GM13976 (cell line): Measurements from ENCODE around the gene TMPO.
"Not testable (repeated sequence)": the region's sequence is repeated elsewhere in the genome, so short reads cannot be mapped to it uniquely, and the experiment has no call there.

Experiments
- DNase-seq: peaks from one replicate; pipeline ENCODE4 v3.0.0; 2012; ENCODE audit warnings: low spot score
- CTCF ChIP-seq: IDR thresholded peaks from 2 replicates; pipeline ENCODE4 v1.5.1; 2012; ENCODE audit warnings: borderline replicate concordance, mild to moderate bottlenecking; ENCODE audit not compliant: insufficient read depth; ENCODE audit errors: extremely low read depth, missing control alignments, control extremely low read depth
- in situ Hi-C: fragments of 300-500 bp; cut with MboI; formaldehyde crosslinking; loops from one replicate; pipeline ENCODE4 v1.12.0; 2022; ENCODE audit warnings: low sequenced_read_pairs, mixed read lengths, inconsistent platforms; ENCODE audit not compliant: unreplicated experiment

TMPO gene

DNA sequence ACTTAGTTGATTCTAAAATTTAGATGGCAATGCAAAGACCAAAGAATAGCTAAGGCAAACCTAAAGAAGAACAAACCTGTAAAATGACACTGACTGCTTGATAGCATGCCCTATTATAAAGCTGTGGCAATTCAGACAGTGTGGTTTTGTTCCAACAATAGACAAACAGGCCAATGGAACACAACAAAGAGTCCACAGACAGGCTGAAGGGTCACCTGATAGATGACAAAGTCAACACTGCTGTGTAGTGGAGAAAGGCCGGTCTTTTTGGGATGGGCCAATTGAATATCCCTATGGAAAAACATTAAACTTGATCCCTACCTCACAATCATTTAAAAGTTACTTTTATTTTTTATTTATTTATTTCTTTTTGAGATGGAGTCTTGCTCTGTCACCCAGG lies 44.3 kb downstream of the TMPO start:
- in situ Hi-C loops = loop anchor here (25.0 kb wide), 1 partner anchor 428 kb away; no protein-coding TSS in a partner anchor
- no peak for DNase-seq
- no peak for TF ChIP-seq CTCF

- in situ Hi-C loops = loop anchor here (25.0 kb wide), 1 partner anchor 425 kb away; no protein-coding TSS in a partner anchor
- TF ChIP-seq CTCF = no peak
- no peak for DNase-seq
Observed at GRCh38 chr12:98561846-98562245, 46.5 kb downstream of the TMPO start.

DNA sequence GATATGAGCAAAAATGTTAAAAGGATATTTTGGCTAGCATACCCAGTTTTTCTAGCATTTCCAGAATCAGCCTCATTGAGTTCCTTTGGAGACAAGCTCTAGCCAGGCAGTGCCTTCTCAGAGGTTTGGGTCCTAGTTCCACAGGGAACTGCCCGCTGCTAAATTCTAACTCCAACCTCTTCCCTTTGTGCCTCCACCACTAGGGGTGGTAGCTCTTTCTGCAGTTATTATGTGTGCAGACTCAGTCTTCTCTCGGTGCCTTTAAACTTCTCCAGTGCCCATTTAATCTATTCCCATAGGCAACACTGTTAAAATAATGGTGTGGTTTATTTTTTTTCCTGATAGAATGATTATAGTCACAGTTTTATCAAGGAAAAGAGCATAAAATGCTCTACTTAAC lies 56.6 kb downstream of the TMPO start:
- DNase-seq = no peak
- in situ Hi-C loops = loop anchor here (25.0 kb wide), 1 partner anchor 415 kb away; no protein-coding TSS in a partner anchor
- no peak for TF ChIP-seq CTCF

DNA sequence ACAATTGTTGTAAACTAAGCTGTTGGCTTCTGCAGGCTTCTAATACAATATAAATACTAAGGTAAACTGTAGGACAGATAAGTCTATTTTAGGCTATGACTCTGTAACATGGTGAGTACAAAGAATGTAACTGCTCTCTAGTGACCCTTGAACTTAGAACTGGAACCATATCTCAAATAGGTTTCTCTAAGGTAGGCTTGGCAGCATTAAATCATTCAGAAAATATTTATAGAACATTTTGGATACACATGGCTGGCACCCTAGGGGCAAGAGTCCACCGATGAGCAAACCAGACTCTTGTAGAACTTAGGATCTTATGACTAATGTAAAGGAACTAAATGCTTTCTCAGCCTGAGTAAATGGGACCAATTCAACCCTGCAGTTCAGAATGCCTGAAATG lies 58.7 kb downstream of the TMPO start:
- in situ Hi-C loops = loop anchor here (25.0 kb wide), 1 partner anchor 413 kb away; no protein-coding TSS in a partner anchor
- no peak for DNase-seq
- no peak for TF ChIP-seq CTCF

GRCh38 chr12:98575013-98575412 lies 59.6 kb downstream of the TMPO start:
- DNase-seq = no peak
- in situ Hi-C loops = no loop called here
- TF ChIP-seq CTCF = no peak

GRCh38 chr12:98576795-98577194 lies 61.4 kb downstream of the TMPO start:
- in situ Hi-C loops, DNase-seq: not testable (repeated sequence)

DNA sequence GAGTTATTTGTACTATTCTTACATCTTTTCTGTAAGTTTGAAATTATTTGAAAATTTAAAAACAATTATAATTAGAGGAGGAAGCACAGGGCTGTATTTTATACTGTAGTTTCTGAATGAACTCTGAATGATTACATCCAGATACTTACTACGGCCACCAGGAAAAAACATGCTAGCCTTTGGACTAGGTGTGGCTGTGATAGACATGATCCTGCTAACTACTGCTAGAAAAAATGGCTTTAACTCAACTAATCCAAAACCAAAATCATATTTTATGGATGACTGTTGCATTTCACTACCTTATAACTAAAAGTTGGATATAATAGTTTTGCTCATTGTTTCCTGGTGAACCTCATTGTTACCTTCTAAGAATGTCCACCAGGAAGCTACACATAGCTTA lies 63.0 kb downstream of the TMPO start:
- DNase-seq = no peak
- TF ChIP-seq CTCF = no peak
- in situ Hi-C loops = no loop called here
